Gastrocnemius medialis (tissue), 4 donors: Measurements from ENCODE around the gene TGFB1I1. TPM values are rescaled to one million over a fixed set of nuclear protein-coding genes. Genes with fewer than 3 reads are reported as not detected.

ENCODE experiments used
- ATAC-seq, 2 donors: fragments of 150-250 bp; one replicate each; pipeline ENCODE4 v1.9.1; 2016
- DNase-seq, 2 donors: peaks; one replicate each; pipeline ENCODE4 v3.0.0-alpha.2; 2019
- H3K27ac ChIP-seq, 4 donors: fragments of 200-600 bp; sonication (generic); 1 replicate in 1 of 4; 2 replicates in 3 of 4; pipeline ENCODE4 v1.5.1; 2016 to 2018; ENCODE audit warnings: mild to moderate bottlenecking in 2 of 4, moderate library complexity in 1 of 4
- H3K27me3 ChIP-seq, 3 donors: fragments of 200-600 bp; sonication (generic) in 2 of 3; 1 replicate in 1 of 3; 2 replicates in 2 of 3; pipeline versions ENCODE4 v1.5.1 to v1.6.0; 2016 to 2019; ENCODE audit warnings: mild to moderate bottlenecking in 1 of 3, moderate library complexity in 1 of 3
- H3K36me3 ChIP-seq, 2 donors: fragments of 200-600 bp; sonication (generic) in 1 of 2; one replicate each; pipeline ENCODE4 v1.5.1; 2017 to 2018
- H3K4me1 ChIP-seq, 2 donors: fragments of 200-600 bp; sonication (generic) in 1 of 2; one replicate each; pipeline ENCODE4 v1.5.1; 2016 to 2017; ENCODE audit warnings: mild to moderate bottlenecking in 2 of 2
- H3K4me3 ChIP-seq, 4 donors: fragments of 200-600 bp; sonication (generic) in 3 of 4; 1 replicate in 1 of 4; 2 replicates in 3 of 4; pipeline ENCODE4 v1.5.1; 2016 to 2019; ENCODE audit warnings: mild to moderate bottlenecking in 2 of 4
- H3K9me3 ChIP-seq, 3 donors: fragments of 200-600 bp; sonication (generic) in 2 of 3; 1 replicate in 1 of 3; 2 replicates in 2 of 3; pipeline ENCODE4 v1.5.1; 2016 to 2019
- CTCF ChIP-seq, 5 experiments: fragments of 450-650 bp in 3 of 5; fragments of 200-600 bp in 2 of 5; sonication (generic) in 2 of 5; IDR thresholded peaks in 4 of 5; conservative IDR thresholded peaks in 1 of 5; 1 replicate in 4 of 5; 2 replicates in 1 of 5; pipeline ENCODE4 v1.5.1; 2016 to 2019; ENCODE audit warnings: antibody characterized with exemption in 5 of 5, mild to moderate bottlenecking in 3 of 5, moderate library complexity in 3 of 5
- POLR2A ChIP-seq, 2 donors: fragments of 450-650 bp; IDR thresholded peaks; one replicate each; pipeline ENCODE4 v1.6.1; 2017; ENCODE audit warnings: antibody characterized with exemption in 2 of 2, mild to moderate bottlenecking in 2 of 2, moderate library complexity in 2 of 2
- in situ Hi-C, 4 donors: fragments of 200-750 bp; cut with MboI; loops; one replicate each; pipeline versions ENCODE4 v1.15.0 to v1.8.0; 2017; ENCODE audit warnings: low sequenced_read_pairs in 4 of 4
- intact Hi-C: fragments of 100-400 bp; cut with DNase I; formaldehyde crosslinking; loops from one replicate; pipeline ENCODE4 v1.15.1; 2023; ENCODE audit warnings: low total_unique reads
- total RNA-seq, 4 donors: library from RNA; depleted of rRNA; stranded (reverse); fragments of >200 nt; gene quantifications; one replicate each; pipeline versions ENCODE4 v1.1.0 to v1.2.3, GENCODE V29; 2016

The TGFB1I1 gene
- total RNA-seq, 4 donors from 2014 or later: 4.6 to 14.4 (median 7.4) TPM

DNA sequence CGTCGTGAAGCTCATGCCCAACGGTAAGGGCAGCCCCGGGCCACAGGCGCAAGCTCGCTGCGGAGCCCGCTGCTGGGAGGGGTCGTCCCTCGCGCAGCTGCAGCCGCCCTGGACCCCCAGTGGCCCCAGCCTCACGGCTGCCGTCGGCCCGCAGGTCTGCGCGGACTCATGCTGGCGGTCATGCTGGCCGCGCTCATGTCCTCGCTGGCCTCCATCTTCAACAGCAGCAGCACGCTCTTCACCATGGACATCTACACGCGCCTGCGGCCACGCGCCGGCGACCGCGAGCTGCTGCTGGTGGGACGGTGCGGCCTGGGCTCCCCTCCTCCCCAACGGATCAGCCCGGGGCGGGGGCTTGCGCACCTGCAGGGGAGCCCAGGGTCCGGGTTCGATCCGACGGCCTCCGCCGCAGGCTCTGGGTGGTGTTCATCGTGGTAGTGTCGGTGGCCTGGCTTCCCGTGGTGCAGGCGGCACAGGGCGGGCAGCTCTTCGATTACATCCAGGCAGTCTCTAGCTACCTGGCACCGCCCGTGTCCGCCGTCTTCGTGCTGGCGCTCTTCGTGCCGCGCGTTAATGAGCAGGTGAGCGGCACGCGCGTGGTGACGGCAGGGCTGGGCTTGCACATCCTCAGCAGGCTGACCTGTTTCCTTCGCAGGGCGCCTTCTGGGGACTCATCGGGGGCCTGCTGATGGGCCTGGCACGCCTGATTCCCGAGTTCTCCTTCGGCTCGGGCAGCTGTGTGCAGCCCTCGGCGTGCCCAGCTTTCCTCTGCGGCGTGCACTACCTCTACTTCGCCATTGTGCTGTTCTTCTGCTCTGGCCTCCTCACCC is 16.7 kb downstream of the TGFB1I1 start:
- Histone ChIP-seq H3K9me3 (no peaks in the 10 kb centered on the region), H3K4me3 (peak overlapping the region; percentile 45 to 78 (median 60)), H3K36me3 (peaks cover 0 to 22% of the 10 kb centered on the region in 2 donors), H3K4me1 (peaks cover 8 to 19% of the 10 kb centered on the region in 2 donors), H3K27me3 (peaks cover 36 to 40% (median 38%) of the 10 kb centered on the region in 3 donors), H3K27ac (no peak overlapping the region)
- ATAC-seq (peak in 1 of 2 donors; percentile 7), DNase-seq (no peak)
- in situ Hi-C loops (no loop called here), intact Hi-C loops (no loop called here)
- TF ChIP-seq CTCF (IDR thresholded peaks at IDR 0.05 in 4 of 5, conservative IDR thresholded peaks at IDR 0.05 in 1 of 5): no peak
- TF ChIP-seq POLR2A (IDR thresholded peaks at IDR 0.05): no peak

GRCh38 chr16:31489298-31489564 is 17.3 kb downstream of the TGFB1I1 start:
- H3K9me3 ChIP-seq: no peaks in the 10 kb centered on the region
- H3K27me3 ChIP-seq: peaks cover 36 to 40% (median 38%) of the 10 kb centered on the region in 3 donors
- TF ChIP-seq POLR2A (IDR thresholded peaks at IDR 0.05): no peak
- no peak for TF ChIP-seq CTCF (IDR thresholded peaks at IDR 0.05 in 4 of 5, conservative IDR thresholded peaks at IDR 0.05 in 1 of 5)
- H3K4me1 ChIP-seq: peaks cover 8 to 19% of the 10 kb centered on the region in 2 donors
- ATAC-seq: no peak
- H3K4me3 ChIP-seq: no peak overlapping the region
- in situ Hi-C loops (no loop called here), intact Hi-C loops (no loop called here)
- no peak overlapping the region for H3K27ac ChIP-seq
- peaks cover 0 to 27% of the 10 kb centered on the region in 2 donors for H3K36me3 ChIP-seq
- no peak for DNase-seq

DNA sequence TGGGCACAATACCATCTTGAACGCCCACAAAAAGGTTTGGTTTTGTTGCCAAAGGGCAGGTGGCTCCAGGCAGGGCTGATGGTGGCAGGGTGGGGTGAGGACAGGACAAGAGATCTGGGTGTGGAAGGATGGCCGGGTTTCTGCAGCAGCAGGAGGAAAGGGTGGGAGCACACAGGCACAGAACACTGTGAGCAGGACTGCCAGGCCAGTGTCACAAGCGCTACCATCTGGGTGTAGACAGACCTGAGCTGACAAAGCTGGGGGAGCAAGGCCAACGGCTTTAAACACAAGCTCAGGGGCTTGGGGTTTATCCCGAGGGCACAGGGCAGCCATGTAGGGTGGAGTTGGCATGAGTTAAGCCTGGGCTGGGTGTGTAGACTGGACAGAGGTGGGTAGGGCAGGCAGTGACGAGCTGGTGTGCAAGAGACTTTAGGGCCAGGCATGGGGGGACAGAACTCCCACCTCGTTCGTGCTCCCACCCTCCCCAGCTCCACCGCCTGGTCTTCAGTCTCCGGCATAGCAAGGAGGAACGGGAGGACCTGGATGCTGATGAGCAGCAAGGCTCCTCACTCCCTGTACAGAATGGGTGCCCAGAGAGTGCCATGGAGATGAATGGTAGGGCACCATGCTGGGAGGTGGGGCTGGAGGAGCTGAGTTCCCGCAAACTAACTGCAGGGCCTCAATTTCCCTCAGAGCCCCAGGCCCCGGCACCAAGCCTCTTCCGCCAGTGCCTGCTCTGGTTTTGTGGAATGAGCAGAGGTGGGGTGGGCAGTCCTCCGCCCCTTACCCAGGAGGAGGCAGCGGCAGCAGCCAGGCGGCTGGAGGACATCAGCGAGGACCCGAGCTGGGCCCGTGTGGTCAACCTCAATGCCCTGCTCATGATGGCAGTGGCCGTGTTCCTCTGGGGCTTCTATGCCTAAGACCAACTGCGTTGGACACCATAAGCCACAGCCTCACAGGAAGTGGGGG is 17.9 kb downstream of the TGFB1I1 start:
- in situ Hi-C loops: no loop called here
- intact Hi-C loops: no loop called here
- Histone ChIP-seq H3K27ac (no peak overlapping the region), H3K9me3 (no peaks in the 10 kb centered on the region), H3K27me3 (peaks cover 33 to 35% (median 34%) of the 10 kb centered on the region in 3 donors), H3K36me3 (peaks cover 0 to 33% of the 10 kb centered on the region in 2 donors), H3K4me1 (peaks cover 8 to 19% of the 10 kb centered on the region in 2 donors), H3K4me3 (no peak overlapping the region)
- TF ChIP-seq POLR2A (IDR thresholded peaks at IDR 0.05) (no peak), CTCF (IDR thresholded peaks at IDR 0.05 in 4 of 5, conservative IDR thresholded peaks at IDR 0.05 in 1 of 5) (no peak)
- no peak for ATAC-seq
- DNase-seq: no peak

- no peak overlapping the region for H3K27ac ChIP-seq
- peaks cover 14 to 15% (median 14%) of the 10 kb centered on the region in 3 donors for H3K27me3 ChIP-seq
- in situ Hi-C loops: no loop called here
- no peak overlapping the region for H3K4me3 ChIP-seq
- intact Hi-C loops: no loop called here
- H3K4me1 ChIP-seq: peaks cover 8 to 19% of the 10 kb centered on the region in 2 donors
- no peaks in the 10 kb centered on the region for H3K9me3 ChIP-seq
- TF ChIP-seq POLR2A (IDR thresholded peaks at IDR 0.05) (no peak), CTCF (IDR thresholded peaks at IDR 0.05 in 4 of 5, conservative IDR thresholded peaks at IDR 0.05 in 1 of 5) (no peak)
- peaks cover 0 to 53% of the 10 kb centered on the region in 2 donors for H3K36me3 ChIP-seq
- DNase-seq (no peak), ATAC-seq (no peak)
Measured at GRCh38 chr16:31491778-31492418, 19.9 kb downstream of the TGFB1I1 start.
